Liver (tissue), 9 donors: ENCODE results near the gene ZNF705A. TPM values are rescaled to one million over a fixed set of nuclear protein-coding genes. Genes with fewer than 3 reads are reported as not detected.

Experiments
- DNase-seq: peaks from one replicate; pipeline ENCODE4 v3.0.0-alpha.2; 2017; ENCODE audit warnings: low spot score
- H3K27ac ChIP-seq, 2 donors: one replicate each; pipeline ENCODE4 v1.7.0; 2013; ENCODE audit warnings: inconsistent platforms in 2 of 2, low read length in 2 of 2, control low read depth in 1 of 2, low read depth in 1 of 2, mild to moderate bottlenecking in 1 of 2
- H3K27me3 ChIP-seq, 4 donors: one replicate each; pipeline versions ENCODE4 v1.6.1 to v1.7.0; 2013; ENCODE audit warnings: low read length in 3 of 4, inconsistent platforms in 1 of 4, mild to moderate bottlenecking in 1 of 4, moderate library complexity in 1 of 4; ENCODE audit not compliant: control insufficient read depth in 4 of 4, insufficient read depth in 4 of 4
- H3K36me3 ChIP-seq, 4 donors: one replicate each; pipeline versions ENCODE4 v1.6.1 to v1.7.0; 2013; ENCODE audit warnings: low read length in 3 of 4, mild to moderate bottlenecking in 3 of 4, low read depth in 1 of 4, moderate library complexity in 1 of 4; ENCODE audit not compliant: control insufficient read depth in 4 of 4, insufficient read depth in 3 of 4
- H3K4me1 ChIP-seq, 4 donors: one replicate each; pipeline versions ENCODE4 v1.6.1 to v1.7.0; 2013; ENCODE audit warnings: low read length in 3 of 4, mild to moderate bottlenecking in 3 of 4, moderate library complexity in 1 of 4; ENCODE audit not compliant: control insufficient read depth in 4 of 4, insufficient read depth in 4 of 4
- H3K4me3 ChIP-seq, 3 donors: one replicate each; pipeline versions ENCODE4 v1.6.1 to v1.7.0; 2013; ENCODE audit warnings: low read length in 3 of 3, control low read depth in 1 of 3, low read depth in 1 of 3, mild to moderate bottlenecking in 1 of 3
- H3K9ac ChIP-seq, 2 donors: one replicate each; pipeline ENCODE4 v1.7.0; 2013; ENCODE audit warnings: low read length in 2 of 2, mild to moderate bottlenecking in 2 of 2, moderate library complexity in 2 of 2, control low read depth in 1 of 2, low read depth in 1 of 2
- H3K9me3 ChIP-seq, 4 donors: one replicate each; pipeline versions ENCODE4 v1.6.1 to v1.7.0; 2013; ENCODE audit warnings: low read length in 3 of 4; ENCODE audit not compliant: control insufficient read depth in 4 of 4
- ATF3 ChIP-seq: IDR thresholded peaks from 2 replicates; pipeline ENCODE4 v1.6.1; 2016; ENCODE audit warnings: antibody characterized with exemption
- CTCF ChIP-seq: fragments of 150-350 bp; IDR thresholded peaks from 2 replicates; pipeline ENCODE4 v1.5.1; 2017; ENCODE audit warnings: improper control_type of control experiment, low read depth, low read length; ENCODE audit not compliant: missing input control
- EGR1 ChIP-seq, 2 donors: IDR thresholded peaks; 2 replicates each; pipeline ENCODE4 v1.6.1; 2016 to 2018; ENCODE audit warnings: antibody characterized with exemption in 2 of 2, low read depth in 2 of 2
- FOXA1 ChIP-seq: IDR thresholded peaks from 2 replicates; pipeline ENCODE4 v1.6.1; 2016; ENCODE audit warnings: antibody characterized with exemption
- FOXA2 ChIP-seq: IDR thresholded peaks from 2 replicates; pipeline ENCODE4 v1.6.1; 2016; ENCODE audit warnings: antibody characterized with exemption
- GABPA ChIP-seq, 2 donors: IDR thresholded peaks in 1 of 2; conservative IDR thresholded peaks in 1 of 2; 2 replicates each; pipeline ENCODE4 v1.6.1; 2016; ENCODE audit warnings: antibody characterized with exemption in 2 of 2, mild to moderate bottlenecking in 1 of 2, moderate library complexity in 1 of 2
- HNF4A ChIP-seq, 2 donors: conservative IDR thresholded peaks; 2 replicates each; pipeline ENCODE4 v1.6.1; 2016; ENCODE audit warnings: antibody characterized with exemption in 2 of 2, mild to moderate bottlenecking in 2 of 2
- HNF4G ChIP-seq: IDR thresholded peaks from 2 replicates; pipeline ENCODE4 v1.6.1; 2016; ENCODE audit warnings: antibody characterized with exemption
- JUND ChIP-seq, 2 donors: IDR thresholded peaks; 2 replicates each; pipeline ENCODE4 v1.6.1; 2016; ENCODE audit warnings: antibody characterized with exemption in 2 of 2
- MAX ChIP-seq: IDR thresholded peaks from 2 replicates; pipeline ENCODE4 v1.6.1; 2016; ENCODE audit warnings: antibody characterized with exemption
- NR2F2 ChIP-seq: IDR thresholded peaks from 2 replicates; pipeline ENCODE4 v1.6.1; 2016; ENCODE audit warnings: antibody characterized with exemption
- RAD21 ChIP-seq, 2 donors: IDR thresholded peaks; 2 replicates each; pipeline ENCODE4 v1.6.1; 2016; ENCODE audit warnings: antibody characterized with exemption in 2 of 2, mild to moderate bottlenecking in 2 of 2
- REST ChIP-seq: IDR thresholded peaks from 2 replicates; pipeline ENCODE4 v1.6.1; 2016; ENCODE audit warnings: antibody characterized with exemption, mild to moderate bottlenecking
- RXRA ChIP-seq, 2 donors: IDR thresholded peaks; 2 replicates each; pipeline ENCODE4 v1.6.1; 2017 to 2018; ENCODE audit warnings: antibody characterized with exemption in 2 of 2, mild to moderate bottlenecking in 1 of 2
- SP1 ChIP-seq: IDR thresholded peaks from 2 replicates; pipeline ENCODE4 v1.6.1; 2018; ENCODE audit warnings: antibody characterized with exemption, mild to moderate bottlenecking
- TAF1 ChIP-seq: conservative IDR thresholded peaks from 2 replicates; pipeline ENCODE4 v1.6.1; 2016; ENCODE audit warnings: antibody characterized with exemption, mild to moderate bottlenecking
- YY1 ChIP-seq: IDR thresholded peaks from 2 replicates; pipeline ENCODE4 v1.6.1; 2016; ENCODE audit warnings: antibody characterized with exemption, mild to moderate bottlenecking
- ZBTB33 ChIP-seq: IDR thresholded peaks from 2 replicates; pipeline ENCODE4 v1.6.1; 2016; ENCODE audit warnings: antibody characterized with exemption
- WGBS: extraction: QIAGEN DNeasy Blood & Tissue Kit; methylation state at CpG from one replicate; pipeline ENCODE4 v1.1.7; 2013; 5-methylcytosine and 5-hydroxymethylcytosine counted together
- polyA plus RNA-seq, 2 donors: library from polyadenylated mRNA; stranded (reverse) in 1 of 2; unstranded in 1 of 2; fragments of 200-250 nt in 1 of 2; fragments of >200 nt in 1 of 2; fragmentation: Nextera tagmentation in 1 of 2; extraction: Ambion mirVana in 1 of 2; gene quantifications; one replicate each; pipeline versions ENCODE4 v1.2.1 to v1.2.3, GENCODE V29; 2013 to 2015
- total RNA-seq, 2 donors: library from RNA; depleted of rRNA; stranded (reverse); fragments of >200 nt; gene quantifications; one replicate each; pipeline ENCODE4 v1.2.3, GENCODE V29; 2014
- donor health status: healthy.
- donor health status: healthy.
- donor health status: healthy.
- donor health status: healthy.
- donor health status: healthy.

Gene ZNF705A
- total and polyA plus RNA-seq, 4 donors, result not detected

- H3K9ac ChIP-seq, result no peak overlapping the region
- H3K27me3 ChIP-seq, result peaks cover 0 to 5% (median 0%) of the 10 kb centered on the region in 4 donors
- WGBS, result 63% methylated on average over 4 of the region's 4 CpGs
- H3K36me3 ChIP-seq, result no peaks in the 10 kb centered on the region
- H3K4me3 ChIP-seq, result no peak overlapping the region
- H3K9me3 ChIP-seq, result no peaks in the 10 kb centered on the region
- H3K27ac ChIP-seq, result no peak overlapping the region
- TF ChIP-seq ATF3, result no peak
- no peak for TF ChIP-seq CTCF
- no peak for DNase-seq
- H3K4me1 ChIP-seq, result no peaks in the 10 kb centered on the region
Measured at GRCh38 chr12:8146442-8146771, 10.4 kb upstream of the ZNF705A start.

GRCh38 chr12:8154526-8154925, 2.3 kb upstream of the ZNF705A start:
- no peak for DNase-seq
- Histone ChIP-seq H3K4me3 (no peak overlapping the region), H3K27me3 (no peaks in the 10 kb centered on the region), H3K9me3 (no peaks in the 10 kb centered on the region), H3K27ac (no peak overlapping the region), H3K36me3 (no peaks in the 10 kb centered on the region), H3K4me1 (no peaks in the 10 kb centered on the region), H3K9ac (no peak overlapping the region)
- TF ChIP-seq ZBTB33 (no peak), GABPA (IDR thresholded peaks at IDR 0.05 in 1 of 2, conservative IDR thresholded peaks at IDR 0.05 in 1 of 2) (no peak), SP1 (no peak), RAD21 (IDR thresholded peaks at IDR 0.05) (no peak), ATF3 (no peak), MAX (no peak), HNF4A (conservative IDR thresholded peaks at IDR 0.05) (no peak), JUND (IDR thresholded peaks at IDR 0.05) (no peak), FOXA2 (no peak), YY1 (no peak), EGR1 (IDR thresholded peaks at IDR 0.05; ENCODE audit: low read depth in 2 of 2) (no peak), TAF1 (no peak), NR2F2 (no peak), HNF4G (no peak), CTCF (no peak), FOXA1 (no peak), REST (no peak), RXRA (IDR thresholded peaks at IDR 0.05) (no peak)
